Measurements from ENCODE around the gene MCUB. TPM values are rescaled to one million over a fixed set of nuclear protein-coding genes. Genes with fewer than 3 reads are reported as not detected.
"Not testable (repeated sequence)": the region's sequence is repeated elsewhere in the genome, so short reads cannot be mapped to it uniquely, and the experiment has no call there.

The MCUB gene, protein sequence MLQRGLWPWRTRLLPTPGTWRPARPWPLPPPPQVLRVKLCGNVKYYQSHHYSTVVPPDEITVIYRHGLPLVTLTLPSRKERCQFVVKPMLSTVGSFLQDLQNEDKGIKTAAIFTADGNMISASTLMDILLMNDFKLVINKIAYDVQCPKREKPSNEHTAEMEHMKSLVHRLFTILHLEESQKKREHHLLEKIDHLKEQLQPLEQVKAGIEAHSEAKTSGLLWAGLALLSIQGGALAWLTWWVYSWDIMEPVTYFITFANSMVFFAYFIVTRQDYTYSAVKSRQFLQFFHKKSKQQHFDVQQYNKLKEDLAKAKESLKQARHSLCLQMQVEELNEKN
- polyA plus RNA-seq (2012; ENCODE audit: insufficient read depth, insufficient read length): 62.9 TPM

DNA sequence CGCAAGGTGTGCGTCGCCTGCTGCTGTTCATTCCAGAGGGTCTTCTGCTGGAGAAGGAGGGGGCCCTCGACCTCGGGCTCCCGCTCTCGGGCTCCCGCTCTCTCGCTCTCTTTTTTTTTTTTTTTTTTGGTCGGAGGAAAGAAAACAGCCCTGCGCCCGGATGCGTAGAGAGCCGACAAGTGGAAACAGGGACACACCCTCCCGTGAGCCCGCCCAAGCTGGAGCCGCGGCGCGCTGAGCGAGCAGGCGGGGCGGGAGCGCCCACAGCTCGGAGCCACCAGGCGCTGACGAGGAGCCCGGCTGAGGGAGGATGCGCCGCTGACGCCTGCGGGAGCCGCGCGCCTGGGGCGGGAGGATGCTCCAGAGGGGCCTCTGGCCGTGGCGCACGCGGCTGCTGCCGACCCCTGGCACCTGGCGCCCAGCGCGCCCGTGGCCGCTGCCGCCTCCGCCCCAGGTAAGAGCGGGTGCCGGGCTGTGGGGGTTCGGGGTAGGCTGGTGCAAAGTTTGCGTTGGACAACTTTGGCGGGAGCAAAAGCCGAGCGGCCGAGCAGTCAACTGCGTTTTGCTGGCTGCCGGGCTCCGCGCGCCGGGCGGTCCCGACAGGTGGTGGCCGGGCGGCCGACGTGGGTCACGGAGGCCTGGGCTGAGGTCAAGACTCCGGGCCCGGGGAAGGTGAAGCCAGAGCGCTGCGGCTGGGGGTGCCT lies at the start of gene MCUB:
Gene MCUB (plus strand): TSS at position 264 of the 704 bp plus-strand sequence. CDS start 92 bp downstream, at position 356.
- peak within 1 kb of the TSS; percentile 81 for H3K4me3 ChIP-seq (ENCODE audit: low read length)
- DNase-seq (ENCODE audit: low read depth, low spot score): peak; percentile 91

DNA sequence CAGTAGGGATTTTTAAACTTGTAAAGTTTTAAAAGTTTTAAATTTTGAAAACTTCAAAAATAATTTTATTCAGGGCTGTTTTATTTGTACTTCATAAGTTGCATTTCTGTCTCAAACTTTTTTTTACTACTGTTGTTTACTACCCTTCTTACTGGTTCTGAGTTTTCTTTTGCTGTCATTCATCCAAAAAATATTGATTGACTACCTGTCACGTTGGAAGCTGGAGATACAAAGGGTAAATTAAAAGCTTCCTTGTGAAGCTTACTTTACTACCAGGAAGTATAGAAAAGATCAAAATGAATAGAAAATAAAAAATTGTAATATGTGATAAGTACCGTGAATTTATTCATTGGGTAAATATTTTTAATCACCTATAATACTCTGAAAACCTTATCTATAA lies 49.4 kb upstream of the MCUB start:
- no peak overlapping the region for H3K4me3 ChIP-seq (ENCODE audit: low read length)
- DNase-seq (ENCODE audit: low read depth, low spot score): no peak

DNA sequence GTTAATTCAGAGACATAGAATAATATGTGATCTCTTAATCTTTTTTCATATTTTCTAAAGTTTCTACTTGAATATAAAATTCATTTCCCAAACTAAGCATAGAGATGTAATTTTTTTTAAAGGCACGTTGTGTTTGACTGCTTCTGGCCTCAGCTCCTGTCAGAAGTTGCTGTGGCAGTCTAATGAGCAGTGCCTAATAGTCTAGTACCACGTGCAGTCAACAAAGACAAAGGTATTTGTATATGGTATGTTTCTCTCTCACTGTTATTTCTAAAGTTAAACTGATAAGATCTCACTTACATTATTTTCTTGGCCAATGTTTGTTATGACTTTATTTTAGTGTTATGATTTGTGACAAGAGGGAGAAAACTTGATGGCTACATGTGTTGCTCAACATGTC lies 48.6 kb upstream of the MCUB start:
- no peak for DNase-seq (ENCODE audit: low read depth, low spot score)
- no peak overlapping the region for H3K4me3 ChIP-seq (ENCODE audit: low read length)

DNA sequence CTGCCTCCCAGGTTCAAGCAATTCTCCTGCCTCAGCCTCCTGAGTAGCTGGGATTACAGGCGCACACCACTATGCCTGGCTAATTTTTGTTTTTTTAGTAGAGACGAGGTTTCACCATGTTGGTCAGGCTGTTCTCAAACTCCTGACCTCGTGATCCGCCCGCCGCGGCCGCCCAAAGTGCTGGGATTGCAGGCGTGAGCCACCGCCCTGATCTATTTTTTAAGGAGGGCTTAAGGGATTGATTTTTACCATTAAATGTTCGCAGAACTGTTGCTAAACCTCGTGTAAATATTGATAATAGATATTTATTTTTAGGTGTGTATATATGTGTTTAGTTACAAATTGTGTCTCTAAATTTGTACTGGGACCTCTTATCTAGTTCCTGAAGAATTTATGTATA lies 46.7 kb upstream of the MCUB start:
- not testable (repeated sequence) for H3K4me3 ChIP-seq (ENCODE audit: low read length); DNase-seq (ENCODE audit: low read depth, low spot score)

DNA sequence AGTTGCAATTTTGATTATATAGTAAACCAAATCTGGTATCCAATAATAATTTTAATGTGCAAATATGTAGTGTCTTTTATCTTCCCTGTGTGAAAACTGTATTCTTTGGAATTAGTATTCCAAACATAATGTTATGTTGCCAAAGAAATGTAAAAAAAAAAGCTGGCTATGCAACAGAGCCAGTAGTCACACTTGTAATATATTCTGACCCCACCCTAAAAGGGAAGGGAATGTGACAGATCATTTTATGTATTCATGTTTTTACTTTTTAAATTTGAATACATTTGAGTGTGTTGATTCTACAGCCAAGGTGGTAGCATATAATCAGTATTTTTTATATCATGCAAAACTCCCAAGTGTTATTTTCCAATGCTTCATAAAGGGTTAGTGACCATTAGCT lies 27.9 kb upstream of the MCUB start:
- H3K4me3 ChIP-seq (ENCODE audit: low read length): no peak overlapping the region
- no peak for DNase-seq (ENCODE audit: low read depth, low spot score)

DNA sequence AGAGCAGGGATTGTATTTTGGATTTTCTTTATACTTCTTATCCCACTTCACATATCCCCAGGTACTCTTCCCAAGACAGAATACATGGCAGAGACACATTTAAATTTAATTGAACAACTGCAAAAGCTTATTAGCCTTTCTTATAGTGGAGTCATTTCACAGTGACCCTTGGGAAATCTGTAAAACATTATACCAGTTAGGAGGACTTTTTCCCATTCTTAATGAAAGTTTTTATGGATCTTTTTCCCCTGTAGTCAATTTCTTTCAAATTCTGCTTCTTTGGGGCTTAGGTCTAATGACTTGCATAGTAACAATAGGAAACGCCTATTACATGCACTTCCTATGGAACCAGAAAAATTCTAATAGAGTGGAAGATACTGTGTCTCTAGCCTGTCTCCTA lies 14.6 kb upstream of the MCUB start:
- DNase-seq (ENCODE audit: low read depth, low spot score): no peak
- no peak overlapping the region for H3K4me3 ChIP-seq (ENCODE audit: low read length)

DNA sequence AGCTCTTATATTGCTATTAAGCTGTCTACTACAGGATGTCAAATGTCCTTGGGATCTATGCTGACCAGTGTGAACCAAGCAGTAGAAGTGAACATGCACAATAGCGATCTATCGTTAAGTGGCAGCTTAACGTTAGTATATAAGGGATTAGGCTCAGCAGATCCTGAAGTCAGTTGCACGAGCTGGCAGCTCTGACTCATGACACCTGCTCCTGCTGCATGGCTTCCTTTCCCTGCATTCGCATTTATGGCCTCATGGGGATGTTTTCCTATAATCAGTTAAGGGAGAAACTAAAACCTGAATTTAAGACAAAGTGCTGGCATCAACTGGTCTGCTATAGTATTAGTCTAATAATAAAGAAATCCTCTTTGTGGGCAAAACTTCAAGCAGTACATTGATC lies 12.7 kb upstream of the MCUB start:
- DNase-seq (ENCODE audit: low read depth, low spot score): no peak
- H3K4me3 ChIP-seq (ENCODE audit: low read length): no peak overlapping the region

DNA sequence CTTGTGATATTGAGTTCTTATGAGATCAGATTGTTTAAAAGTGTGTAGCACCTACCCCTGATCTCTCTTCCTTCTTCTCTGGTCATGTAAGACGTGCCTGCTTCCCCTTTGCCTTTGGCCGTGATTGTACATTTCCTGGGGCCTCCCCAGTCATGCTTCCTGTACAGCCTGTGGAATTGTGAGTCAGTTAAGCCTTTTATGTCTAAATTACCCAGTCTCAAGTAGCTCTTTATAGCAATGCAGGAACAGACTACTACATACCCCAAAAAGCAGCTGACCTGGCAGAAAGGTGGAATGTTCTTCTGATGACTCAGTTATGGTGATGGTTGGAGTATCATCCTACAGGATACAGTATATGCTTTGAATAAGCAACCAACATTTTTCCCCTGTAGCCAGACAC lies 11.4 kb upstream of the MCUB start:
- no peak overlapping the region for H3K4me3 ChIP-seq (ENCODE audit: low read length)
- DNase-seq (ENCODE audit: low read depth, low spot score): no peak

DNA sequence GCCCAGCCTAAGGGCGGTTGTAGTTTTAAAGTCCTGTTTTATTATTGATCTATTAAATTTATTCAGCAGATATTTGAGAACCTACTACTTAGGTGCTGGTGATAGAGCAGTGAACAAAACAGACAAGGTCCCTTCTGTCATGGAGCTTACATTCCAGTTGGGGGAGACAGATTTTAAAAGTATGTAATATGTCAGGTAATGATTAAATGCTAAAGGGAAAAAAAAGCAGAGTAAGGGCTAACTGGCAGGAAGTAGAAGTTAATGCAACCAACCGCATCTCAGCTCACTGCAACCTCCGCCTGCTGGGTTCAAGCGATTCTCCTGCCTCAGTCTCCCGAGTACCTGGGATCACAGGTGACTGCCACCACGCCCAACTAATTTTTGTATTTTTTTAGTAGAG lies 7.8 kb upstream of the MCUB start:
- H3K4me3 ChIP-seq (ENCODE audit: low read length): no peak overlapping the region
- no peak for DNase-seq (ENCODE audit: low read depth, low spot score)

DNA sequence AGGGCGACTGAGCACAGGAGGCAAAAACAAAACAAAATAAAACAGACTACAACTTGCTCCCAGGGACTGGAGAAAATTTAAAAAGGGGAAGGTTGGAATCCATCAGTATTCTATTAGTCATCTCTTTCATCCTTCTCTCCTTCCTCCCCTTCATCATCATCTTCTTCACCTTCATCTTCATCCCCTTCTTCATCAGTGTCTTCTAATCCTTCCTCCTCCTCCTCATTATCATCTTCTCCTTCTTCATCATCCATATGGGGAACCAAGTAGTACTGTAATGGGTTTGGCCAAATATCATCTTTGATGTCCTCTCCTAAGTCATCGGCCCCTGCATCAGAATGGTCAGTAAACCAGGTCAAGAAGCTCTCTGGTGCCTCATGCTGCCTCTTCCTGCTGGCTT lies 6.9 kb upstream of the MCUB start:
- H3K4me3 ChIP-seq (ENCODE audit: low read length): no peak overlapping the region
- DNase-seq (ENCODE audit: low read depth, low spot score): no peak

DNA sequence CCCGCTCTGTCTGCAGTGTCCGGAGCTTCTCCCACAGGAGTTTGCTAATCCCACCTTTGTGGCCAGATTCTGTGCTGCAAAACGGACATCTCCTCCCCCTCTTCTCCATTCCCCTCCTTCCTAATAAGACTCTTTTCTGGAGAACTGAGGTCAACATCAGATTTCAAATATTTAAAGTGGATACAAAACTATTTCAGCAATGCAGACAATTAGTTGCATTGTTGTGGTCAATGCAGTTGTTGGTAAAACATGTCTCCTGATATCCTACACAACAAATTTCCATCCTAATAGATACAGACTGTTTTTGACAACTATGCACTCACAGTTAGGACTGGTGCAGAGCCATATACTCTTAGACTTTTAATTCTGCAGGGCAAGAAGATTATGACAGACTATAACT lies 5.1 kb upstream of the MCUB start:
- DNase-seq (ENCODE audit: low read depth, low spot score): no peak
- H3K4me3 ChIP-seq (ENCODE audit: low read length): no peak overlapping the region

DNA sequence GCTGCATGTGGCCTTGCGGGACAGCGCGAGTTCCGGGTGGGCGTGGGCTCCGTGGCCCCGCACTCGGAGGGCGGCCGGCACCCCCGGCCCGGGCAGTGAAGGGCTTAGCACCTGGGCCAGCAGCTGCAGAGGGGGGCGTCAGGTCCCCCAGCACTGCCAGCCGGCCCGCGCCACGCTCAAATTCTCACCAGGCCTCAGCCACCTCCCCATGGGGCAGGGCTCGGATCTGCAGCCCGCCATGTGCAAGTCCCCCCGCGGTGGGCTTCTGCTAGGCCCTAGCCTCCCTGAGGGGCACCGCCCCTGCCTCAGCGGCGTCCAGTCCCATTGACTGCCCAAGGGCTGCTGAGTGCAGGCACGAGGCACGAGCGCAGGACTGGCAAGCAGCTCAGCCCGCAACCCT lies 2.6 kb upstream of the MCUB start:
- H3K4me3 ChIP-seq (ENCODE audit: low read length): no peak overlapping the region
- no peak for DNase-seq (ENCODE audit: low read depth, low spot score)

DNA sequence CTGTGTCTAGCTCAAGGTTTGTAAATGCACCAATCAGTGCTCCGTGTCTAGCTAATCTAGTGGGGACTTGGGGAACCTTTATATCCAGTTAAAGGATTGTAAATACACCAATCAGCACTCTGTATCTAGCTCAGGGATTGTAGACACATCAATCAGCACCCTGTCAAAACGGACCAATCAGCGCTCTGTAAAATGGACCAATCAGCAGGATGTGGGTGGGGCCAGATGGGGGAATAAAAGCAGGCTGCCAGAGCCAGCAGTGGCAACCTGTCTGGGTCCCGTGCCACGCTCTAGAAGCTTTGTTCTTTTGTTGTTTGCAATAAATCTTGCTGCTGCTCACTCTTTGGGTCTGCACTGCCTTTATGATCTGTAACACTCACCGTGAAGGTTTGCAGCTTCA lies 2.0 kb upstream of the MCUB start:
- H3K4me3 ChIP-seq (ENCODE audit: low read length); DNase-seq (ENCODE audit: low read depth, low spot score): not testable (repeated sequence)

DNA sequence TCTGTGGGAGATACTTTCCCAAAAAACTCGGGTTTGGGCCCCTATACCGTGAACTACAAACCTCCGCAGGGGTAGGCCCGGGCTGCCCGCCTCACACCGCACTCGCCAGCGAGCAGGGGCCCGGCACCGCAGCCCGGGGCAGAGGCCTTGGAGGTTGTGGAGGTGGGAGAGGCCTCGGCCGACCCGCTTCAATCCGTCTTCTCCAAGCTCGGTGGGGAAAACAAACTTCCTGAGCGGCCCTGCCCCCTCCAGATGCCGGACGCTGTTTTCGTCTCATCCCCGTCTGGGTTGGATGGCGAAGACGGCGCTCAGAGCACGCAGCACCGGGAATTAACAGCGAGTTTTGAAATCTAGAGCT lies 442 bp upstream of the MCUB start:
- peak overlapping the region; percentile 81 for H3K4me3 ChIP-seq (ENCODE audit: low read length)
- DNase-seq (ENCODE audit: low read depth, low spot score): no peak

DNA sequence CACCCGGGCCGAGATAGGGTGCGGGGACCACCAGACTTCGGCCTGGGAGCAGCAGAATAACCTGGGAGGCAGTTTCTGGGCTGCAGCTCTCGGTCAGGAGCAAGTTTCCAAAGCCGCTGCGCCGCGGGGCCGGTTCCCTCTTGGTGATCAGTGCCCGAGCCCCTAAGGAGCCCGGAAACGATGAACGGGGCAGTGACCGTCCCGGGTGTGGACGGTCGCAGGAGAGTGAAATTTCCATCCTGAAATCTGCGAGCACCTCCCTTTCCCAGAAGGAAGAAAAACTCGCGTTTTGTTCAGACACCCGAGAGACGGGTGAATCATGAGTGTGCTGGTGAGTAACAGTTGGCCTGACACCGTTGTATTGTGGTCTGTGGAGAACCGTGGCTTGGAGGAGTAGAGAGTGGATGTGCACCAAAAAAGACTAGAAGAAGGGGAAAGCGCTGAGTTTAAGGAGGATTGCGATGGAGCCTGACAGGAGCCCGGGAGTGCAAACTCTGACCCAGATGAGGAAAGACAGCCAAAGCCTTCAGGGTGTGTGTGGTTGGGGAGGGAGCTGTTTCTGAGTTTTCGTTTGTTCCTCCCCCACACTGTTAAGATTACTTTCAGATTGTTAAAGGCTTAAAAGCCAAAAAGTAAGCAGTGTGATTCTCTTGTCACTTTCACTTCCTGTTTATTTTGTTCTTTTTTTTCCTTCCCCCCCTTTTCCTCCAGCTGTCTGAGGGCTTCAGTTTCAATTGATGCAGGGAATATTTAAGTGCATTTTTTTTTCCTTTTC lies 828 bp downstream of the MCUB start:
- peak; percentile 79 for DNase-seq (ENCODE audit: low read depth, low spot score)

DNA sequence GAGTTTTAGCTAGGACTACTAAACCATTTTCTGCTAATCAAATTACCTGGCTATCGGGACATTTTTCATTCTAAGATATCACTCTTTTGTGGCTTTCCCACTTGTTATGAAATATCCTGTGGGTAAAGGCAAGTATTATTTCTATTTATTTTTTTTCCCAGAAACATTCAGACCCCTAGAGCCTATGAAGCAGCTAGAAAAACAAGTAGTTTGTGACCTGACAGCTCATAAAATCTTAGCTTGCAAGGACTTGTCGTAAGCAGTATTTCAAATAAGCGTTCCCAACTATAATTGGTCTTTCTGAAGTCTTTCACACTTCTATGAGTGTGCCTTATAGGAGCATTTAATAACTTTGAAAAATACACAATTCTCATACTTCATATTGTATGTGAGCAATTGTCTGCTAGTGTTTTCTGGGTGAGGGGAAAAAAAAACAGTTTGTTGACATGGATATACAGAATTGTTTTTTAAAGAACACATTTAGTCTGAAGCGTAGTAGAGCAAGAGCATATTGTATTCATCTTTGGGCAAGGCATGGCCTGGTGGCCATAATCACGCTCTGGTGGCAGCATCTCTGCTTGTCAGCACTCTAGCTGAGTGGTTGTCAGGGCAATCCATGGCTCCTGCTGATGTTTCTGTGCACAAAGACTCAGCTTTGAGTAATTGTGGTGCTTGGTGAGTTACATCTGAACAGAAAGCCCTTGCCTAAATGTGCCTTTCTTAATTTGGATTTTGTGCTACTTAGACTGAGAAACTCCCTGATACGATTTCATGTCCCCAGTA lies 2.6 kb downstream of the MCUB start:
- no peak overlapping the region for H3K4me3 ChIP-seq (ENCODE audit: low read length)
- no peak for DNase-seq (ENCODE audit: low read depth, low spot score)

More for the DNA sequence above, 828 bp downstream of the MCUB start:
- H3K4me3 ChIP-seq (ENCODE audit: low read length): peak overlapping the region; percentile 81

DNA sequence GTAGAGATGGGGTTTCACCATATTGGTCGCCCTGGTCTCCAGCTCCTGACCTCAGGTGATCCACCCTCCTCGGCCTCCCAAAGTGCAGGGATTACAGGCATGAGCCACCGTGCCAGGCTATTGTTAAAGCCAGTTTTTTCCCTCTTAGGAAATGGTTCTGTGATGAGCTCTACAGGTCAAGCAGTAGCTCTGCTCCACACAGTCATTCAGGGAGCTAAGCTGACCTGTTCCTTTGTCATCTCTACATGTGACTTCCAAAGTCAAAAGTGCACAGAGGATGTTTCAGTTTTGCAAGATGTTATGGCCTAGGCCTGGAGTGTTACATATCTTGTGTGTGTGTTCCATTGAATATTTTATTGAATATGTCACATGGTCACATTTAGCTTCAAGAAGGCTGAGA lies 11.4 kb downstream of the MCUB start:
- DNase-seq (ENCODE audit: low read depth, low spot score): no peak
- no peak overlapping the region for H3K4me3 ChIP-seq (ENCODE audit: low read length)

DNA sequence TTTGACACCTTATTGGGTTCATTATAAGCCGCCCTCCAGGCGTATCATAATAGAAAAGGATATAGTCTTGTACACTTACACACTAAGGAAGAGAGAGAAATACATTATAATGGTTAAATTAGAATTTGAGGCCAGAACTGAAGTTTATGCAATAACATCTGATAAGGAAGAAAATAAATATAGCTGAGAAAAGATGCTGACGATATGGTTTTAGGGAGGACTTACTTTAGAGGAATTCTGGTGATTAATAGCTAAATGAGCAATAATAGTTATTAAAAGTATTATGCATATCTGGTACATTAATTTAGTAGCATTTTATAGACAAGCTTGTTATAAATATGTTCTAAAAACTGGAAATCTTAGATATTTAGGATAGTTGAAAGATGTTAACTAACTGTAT lies 12.1 kb downstream of the MCUB start:
- DNase-seq (ENCODE audit: low read depth, low spot score): no peak
- H3K4me3 ChIP-seq (ENCODE audit: low read length): no peak overlapping the region

DNA sequence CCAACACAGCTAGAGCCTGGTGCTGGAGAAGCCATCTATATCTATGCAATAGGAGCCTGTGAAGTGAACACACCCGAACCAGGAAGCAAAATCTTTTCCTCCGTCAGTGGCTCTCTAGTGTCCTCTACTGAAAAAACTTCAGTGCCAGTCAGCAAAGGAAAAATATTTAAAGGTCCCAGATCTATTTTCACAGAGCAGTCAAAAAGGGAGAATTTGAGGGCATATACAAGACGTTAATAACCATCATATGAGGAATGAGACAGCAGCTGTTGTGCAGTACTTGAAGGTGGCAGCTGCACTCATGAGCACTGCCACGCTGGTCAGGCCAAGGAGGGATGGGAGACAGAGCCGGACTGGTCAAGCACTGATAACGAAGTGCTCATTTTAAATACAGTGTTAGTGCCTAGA lies 14.4 kb downstream of the MCUB start:
- H3K4me3 ChIP-seq (ENCODE audit: low read length): no peak overlapping the region
- no peak for DNase-seq (ENCODE audit: low read depth, low spot score)
